DMS53 treated with DMSO at 0.1 percent for 48 hours (cell line): ENCODE results near the gene YAF2.

Experiments used
- DNase-seq: peaks from one replicate; lab custom pipeline; 2025; ENCODE audit not compliant: unreplicated experiment; lab: John Stamatoyannopoulos, UW

Gene YAF2

GRCh38 chr12:42238240-42239140, at the start of gene YAF2:
Gene YAF2, minus strand, starts transcription at chr12:42238248. Its CDS starts 68 bp downstream, at chr12:42238180.
- DNase-seq: peak; percentile 97

- DNase-seq: no peak
Observed at GRCh38 chr12:42286741-42287140, 48.7 kb upstream of the YAF2 start.

GRCh38 chr12:42285431-42285830, 47.4 kb upstream of the YAF2 start:
- DNase-seq: no peak

GRCh38 chr12:42284876-42285275, 46.8 kb upstream of the YAF2 start:
- no peak for DNase-seq

GRCh38 chr12:42284157-42284556, 46.1 kb upstream of the YAF2 start:
- DNase-seq: no peak

- DNase-seq: no peak
Observed at GRCh38 chr12:42283739-42284138, 45.7 kb upstream of the YAF2 start.

GRCh38 chr12:42282294-42282693, 44.2 kb upstream of the YAF2 start:
- no peak for DNase-seq

- DNase-seq: no peak
Observed at GRCh38 chr12:42281844-42282243, 43.8 kb upstream of the YAF2 start.

- DNase-seq: no peak
Observed at GRCh38 chr12:42281278-42281677, 43.2 kb upstream of the YAF2 start.

- no peak for DNase-seq
Observed at GRCh38 chr12:42278128-42278510, 40.1 kb upstream of the YAF2 start.

GRCh38 chr12:42277396-42278127, 39.5 kb upstream of the YAF2 start:
- no peak for DNase-seq

GRCh38 chr12:42275499-42275898, 37.5 kb upstream of the YAF2 start:
- DNase-seq: no peak

GRCh38 chr12:42273706-42274105, 35.7 kb upstream of the YAF2 start:
- no peak for DNase-seq

- DNase-seq: no peak
Observed at GRCh38 chr12:42270596-42270995, 32.5 kb upstream of the YAF2 start.

GRCh38 chr12:42267413-42268190, 29.6 kb upstream of the YAF2 start:
- DNase-seq: no peak

GRCh38 chr12:42266579-42267230, 28.7 kb upstream of the YAF2 start:
- DNase-seq: no peak

GRCh38 chr12:42262271-42262670, 24.2 kb upstream of the YAF2 start:
- DNase-seq: no peak

GRCh38 chr12:42261708-42262107, 23.7 kb upstream of the YAF2 start:
- no peak for DNase-seq

- DNase-seq: peak; percentile 96
Observed at GRCh38 chr12:42260518-42260917, 22.5 kb upstream of the YAF2 start.

- DNase-seq: no peak
Observed at GRCh38 chr12:42259699-42260098, 21.7 kb upstream of the YAF2 start.

- no peak for DNase-seq
Observed at GRCh38 chr12:42255866-42256261, 17.8 kb upstream of the YAF2 start.
